DMS 273 treated with DMSO at 0.1 percent for 48 hours (cell line): ENCODE results near the gene MYCT1.

Experiments
- DNase-seq: peaks from one replicate; lab custom pipeline; 2025; lab: John Stamatoyannopoulos, UW

MYCT1 gene

DNA sequence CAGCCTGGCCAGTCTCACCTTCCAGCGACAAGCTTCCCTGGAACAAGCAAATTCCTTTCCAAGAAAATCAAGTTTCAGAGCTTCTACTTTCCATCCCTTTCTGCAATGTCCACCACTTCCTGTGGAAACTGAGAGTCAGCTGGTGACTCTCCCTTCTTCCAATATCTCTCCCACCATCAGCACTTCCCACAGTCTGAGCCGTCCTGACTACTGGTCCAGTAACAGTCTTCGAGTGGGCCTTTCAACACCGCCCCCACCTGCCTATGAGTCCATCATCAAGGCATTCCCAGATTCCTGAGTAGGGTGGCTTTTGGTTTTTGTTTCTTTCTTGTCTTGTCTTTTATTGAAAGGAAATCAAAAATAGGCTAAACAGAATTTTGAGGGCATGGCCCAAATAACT is 24.3 kb downstream of the MYCT1 start:
- DNase-seq = no peak

- DNase-seq = no peak
These were observed 25.7 kb downstream of the MYCT1 start for GRCh38 chr6:152723398-152723797.

DNA sequence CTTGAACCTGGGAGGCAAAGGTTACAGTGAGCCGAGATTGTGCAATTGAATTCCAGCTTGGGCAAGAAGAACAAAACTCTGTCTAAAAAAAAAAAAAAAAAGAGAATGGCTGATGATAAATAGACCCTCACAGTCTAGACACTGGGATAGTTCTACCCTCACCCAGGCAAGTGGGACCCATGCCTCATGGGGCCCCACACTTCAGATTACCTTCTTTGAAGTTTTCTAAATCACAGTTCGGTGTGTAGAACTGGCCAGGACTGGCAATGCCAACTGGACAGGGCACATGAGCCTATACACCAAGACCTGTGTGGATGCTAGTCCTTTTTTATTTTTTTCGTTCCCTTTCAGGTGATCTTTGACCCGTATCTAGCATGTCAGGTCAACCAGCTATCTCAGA is 28.6 kb downstream of the MYCT1 start:
- no peak for DNase-seq

GRCh38 chr6:152727507-152727906 is 29.8 kb downstream of the MYCT1 start:
- DNase-seq = no peak

GRCh38 chr6:152734630-152735029 is 36.9 kb downstream of the MYCT1 start:
- no peak for DNase-seq

DNA sequence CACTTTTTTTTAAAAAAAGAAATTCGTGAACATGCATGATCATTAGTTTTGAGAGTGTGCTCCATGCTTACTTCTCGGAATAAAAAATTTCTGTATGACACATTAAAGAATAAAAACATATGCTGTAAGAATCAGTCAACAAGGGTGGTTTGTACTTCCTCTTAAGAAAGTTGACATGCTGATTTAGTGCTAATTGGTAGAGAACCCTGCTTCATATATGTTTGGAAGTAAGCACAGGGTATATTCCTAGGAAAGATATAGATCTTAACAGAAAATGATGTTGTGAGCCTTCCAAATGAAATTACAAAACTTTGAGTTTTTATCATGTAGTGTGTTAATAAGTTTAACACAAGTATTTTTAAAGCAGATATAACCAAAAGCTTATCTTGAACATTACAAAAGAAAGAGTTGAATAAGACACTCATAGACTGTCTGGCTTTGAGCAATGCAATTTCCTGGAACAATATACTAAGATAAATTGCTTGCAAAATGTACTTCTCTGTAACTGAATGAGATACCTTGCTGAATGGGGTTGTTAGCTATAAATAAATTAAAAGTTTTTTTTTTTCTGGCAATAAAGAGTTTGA is 39.1 kb downstream of the MYCT1 start:
- DNase-seq = no peak

GRCh38 chr6:152745509-152746171 is 47.9 kb downstream of the MYCT1 start:
- DNase-seq = no peak

- DNase-seq = no peak
These were observed 48.5 kb downstream of the MYCT1 start for GRCh38 chr6:152746172-152746553.

DNA sequence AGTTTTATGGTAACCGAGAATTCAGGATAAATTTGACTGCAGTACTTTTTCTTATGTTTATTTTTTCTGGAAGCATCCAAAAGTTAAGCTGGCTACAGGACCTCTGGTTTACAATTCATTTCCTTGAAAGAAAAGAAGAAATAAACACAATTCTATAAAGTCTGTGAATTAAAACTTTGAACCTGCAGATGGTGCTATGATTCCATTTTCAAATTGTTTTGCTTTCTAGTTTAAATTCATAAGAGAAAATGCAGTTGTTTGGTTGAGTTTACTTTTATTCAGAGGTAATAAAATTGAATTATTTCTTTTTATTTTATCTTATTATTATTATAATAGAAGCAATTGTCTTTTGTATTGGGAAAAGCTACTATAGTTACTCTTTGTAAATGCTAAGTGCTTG is 51.1 kb downstream of the MYCT1 start:
- DNase-seq = no peak

- DNase-seq = no peak
These were observed 51.6 kb downstream of the MYCT1 start for GRCh38 chr6:152749336-152749735.

DNA sequence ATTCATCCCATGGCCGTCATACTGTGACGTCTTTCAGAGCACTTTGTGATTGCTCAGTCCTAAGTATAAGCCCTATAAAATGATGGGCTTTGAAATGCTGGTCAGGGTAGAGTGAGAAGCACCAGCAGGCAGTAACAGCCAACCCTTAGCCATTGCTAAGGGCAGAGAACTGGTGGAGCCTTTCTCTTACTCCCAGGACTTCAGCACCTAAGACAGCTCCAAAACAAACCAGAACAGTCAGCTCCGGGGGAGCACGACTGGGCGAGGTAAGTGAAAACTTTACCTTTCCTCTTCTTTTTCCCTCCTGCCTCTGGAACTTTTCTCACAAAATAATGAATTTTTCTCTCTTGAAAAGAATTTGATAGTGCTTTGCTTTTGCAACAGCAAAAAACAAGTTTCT is 53.0 kb downstream of the MYCT1 start, which contains the start of gene VIP:
VIP (plus strand) TSS at position 104 of the 400 bp plus-strand sequence. CDS start 1,381 bp downstream, outside the sequence.
- no peak for DNase-seq

- no peak for DNase-seq
These were observed 67.6 kb downstream of the MYCT1 start for GRCh38 chr6:152765331-152765730.

- no peak for DNase-seq
These were observed 71.5 kb downstream of the MYCT1 start for GRCh38 chr6:152769159-152769558.

DNA sequence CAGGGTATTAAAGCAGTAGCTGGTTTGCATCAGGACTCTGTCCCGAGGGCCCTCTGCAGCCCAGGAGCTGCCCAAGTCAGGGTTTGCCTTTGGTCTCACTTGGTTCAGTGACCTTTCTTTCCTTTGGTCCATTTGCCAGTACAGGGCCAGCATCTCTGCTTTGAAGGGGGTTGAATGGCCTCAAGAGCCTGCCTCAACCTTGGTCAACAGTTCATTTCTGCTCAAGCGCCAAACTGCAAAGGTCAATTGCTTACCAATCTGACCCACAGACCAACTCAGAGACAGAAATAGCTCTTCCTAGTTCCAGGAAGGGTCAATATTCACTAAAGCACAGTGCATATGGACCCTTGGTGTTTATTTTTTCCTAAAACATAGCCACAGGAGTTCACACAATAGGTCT is 72.3 kb downstream of the MYCT1 start:
- no peak for DNase-seq

GRCh38 chr6:152771061-152771687 is 73.5 kb downstream of the MYCT1 start:
- DNase-seq = no peak
